ENCODE measurements around the gene KIRREL1. TPM values are rescaled to one million over a fixed set of nuclear protein-coding genes. Genes with fewer than 3 reads are reported as not detected.

The KIRREL1 gene
- total and polyA plus RNA-seq, 2 donors (not counting 1 experiment from before 2014, with no cell fraction given), result 55.5 to 123 TPM

- Histone ChIP-seq H3K4me2 (ENCODE audit: extremely low read depth, insufficient read depth, low read length) (no peak overlapping the region), H3K9me3 (ENCODE audit: control insufficient read depth, insufficient read depth, low read depth, low read length) (no peaks in the 10 kb centered on the region), H3K79me2 (ENCODE audit: control insufficient read depth, insufficient read depth, low read length) (no peaks in the 10 kb centered on the region), H3K36me3 (ENCODE audit: control insufficient read depth, insufficient read depth, low read length) (no peaks in the 10 kb centered on the region), H3K4me1 (ENCODE audit: control insufficient read depth, extremely low read depth, insufficient read depth, low read length) (no peaks in the 10 kb centered on the region), H3K4me3 (replicated peaks in 1 of 4; ENCODE audit: control extremely low read depth in 1 of 4, insufficient read depth in 1 of 4, low read depth in 3 of 4, low read length in 4 of 4) (no peak overlapping the region), H2AFZ (ENCODE audit: low read length) (no peak overlapping the region), H4K20me1 (ENCODE audit: control insufficient read depth, extremely low read depth, insufficient read depth, low read length) (no peaks in the 10 kb centered on the region), H3K27me3 (ENCODE audit: control insufficient read depth, insufficient read depth, low read length) (peaks cover 16% of the 10 kb centered on the region), H3K27ac (ENCODE audit: insufficient read depth, low read length) (no peak overlapping the region), H3K9ac (ENCODE audit: insufficient read depth, low read length) (no peak overlapping the region)
- no peak for TF ChIP-seq CTCF (conservative IDR thresholded peaks at IDR 0.05 in 1 of 2, IDR thresholded peaks at IDR 0.05 in 1 of 2; ENCODE audit: low read depth in 1 of 2, low read length in 2 of 2)
- TF ChIP-seq EZH2 (IDR thresholded peaks at IDR 0.05; ENCODE audit: low read length, missing control alignments), result no peak
- no peak for DNase-seq (ENCODE audit: low read depth in 2 of 2)
These were observed 44.4 kb upstream of the KIRREL1 start for GRCh38 chr1:157949074-157949354.

GRCh38 chr1:157951230-157951629, 42.2 kb upstream of the KIRREL1 start:
- H3K4me1 ChIP-seq (ENCODE audit: control insufficient read depth, extremely low read depth, insufficient read depth, low read length), result no peaks in the 10 kb centered on the region
- DNase-seq (ENCODE audit: low read depth in 2 of 2), result no peak
- TF ChIP-seq EZH2 (IDR thresholded peaks at IDR 0.05; ENCODE audit: low read length, missing control alignments), result no peak
- no peak for TF ChIP-seq CTCF (conservative IDR thresholded peaks at IDR 0.05 in 1 of 2, IDR thresholded peaks at IDR 0.05 in 1 of 2; ENCODE audit: low read depth in 1 of 2, low read length in 2 of 2)
- no peaks in the 10 kb centered on the region for H3K36me3 ChIP-seq (ENCODE audit: control insufficient read depth, insufficient read depth, low read length)
- no peak overlapping the region for H2AFZ ChIP-seq (ENCODE audit: low read length)
- H4K20me1 ChIP-seq (ENCODE audit: control insufficient read depth, extremely low read depth, insufficient read depth, low read length), result no peaks in the 10 kb centered on the region
- H3K9ac ChIP-seq (ENCODE audit: insufficient read depth, low read length), result no peak overlapping the region
- H3K27me3 ChIP-seq (ENCODE audit: control insufficient read depth, insufficient read depth, low read length), result peaks cover 16% of the 10 kb centered on the region
- no peak overlapping the region for H3K4me2 ChIP-seq (ENCODE audit: extremely low read depth, insufficient read depth, low read length)
- H3K79me2 ChIP-seq (ENCODE audit: control insufficient read depth, insufficient read depth, low read length), result no peaks in the 10 kb centered on the region
- no peak overlapping the region for H3K27ac ChIP-seq (ENCODE audit: insufficient read depth, low read length)
- no peak overlapping the region for H3K4me3 ChIP-seq (replicated peaks in 1 of 4; ENCODE audit: control extremely low read depth in 1 of 4, insufficient read depth in 1 of 4, low read depth in 3 of 4, low read length in 4 of 4)
- H3K9me3 ChIP-seq (ENCODE audit: control insufficient read depth, insufficient read depth, low read depth, low read length), result no peaks in the 10 kb centered on the region

- no peak for DNase-seq (ENCODE audit: low read depth in 2 of 2)
- peaks cover 23% of the 10 kb centered on the region for H3K27me3 ChIP-seq (ENCODE audit: control insufficient read depth, insufficient read depth, low read length)
These were observed 40.8 kb upstream of the KIRREL1 start for GRCh38 chr1:157952601-157953000.

More at GRCh38 chr1:157952601-157953000, 40.8 kb upstream of the KIRREL1 start:
- Histone ChIP-seq H3K4me2 (ENCODE audit: extremely low read depth, insufficient read depth, low read length) (no peak overlapping the region), H3K9me3 (ENCODE audit: control insufficient read depth, insufficient read depth, low read depth, low read length) (no peaks in the 10 kb centered on the region), H4K20me1 (ENCODE audit: control insufficient read depth, extremely low read depth, insufficient read depth, low read length) (no peaks in the 10 kb centered on the region), H3K79me2 (ENCODE audit: control insufficient read depth, insufficient read depth, low read length) (no peaks in the 10 kb centered on the region), H3K4me3 (replicated peaks in 1 of 4; ENCODE audit: control extremely low read depth in 1 of 4, insufficient read depth in 1 of 4, low read depth in 3 of 4, low read length in 4 of 4) (no peak overlapping the region), H3K9ac (ENCODE audit: insufficient read depth, low read length) (no peak overlapping the region), H3K4me1 (ENCODE audit: control insufficient read depth, extremely low read depth, insufficient read depth, low read length) (no peaks in the 10 kb centered on the region), H2AFZ (ENCODE audit: low read length) (no peak overlapping the region), H3K36me3 (ENCODE audit: control insufficient read depth, insufficient read depth, low read length) (no peaks in the 10 kb centered on the region), H3K27ac (ENCODE audit: insufficient read depth, low read length) (no peak overlapping the region)
- TF ChIP-seq EZH2 (IDR thresholded peaks at IDR 0.05; ENCODE audit: low read length, missing control alignments), result no peak
- TF ChIP-seq CTCF (conservative IDR thresholded peaks at IDR 0.05 in 1 of 2, IDR thresholded peaks at IDR 0.05 in 1 of 2; ENCODE audit: low read depth in 1 of 2, low read length in 2 of 2), result no peak

Data from fibroblast of lung (primary cell).